Muscle layer of colon (tissue), 2 donors: Measurements from ENCODE around the gene TCF7L1.
A peak's percentile ranks its signal among the peaks of the same experiment; 100 is the strongest.

Source experiments
- H3K27ac ChIP-seq: one replicate; pipeline ENCODE4 v1.7.0; 2013; ENCODE audit warnings: low read depth, mild to moderate bottlenecking, low read length, moderate library complexity
- H3K27me3 ChIP-seq, 2 donors: one replicate each; pipeline ENCODE4 v1.7.0; 2013; ENCODE audit warnings: low read length in 2 of 2, mild to moderate bottlenecking in 2 of 2; ENCODE audit not compliant: insufficient read depth in 2 of 2, control insufficient read depth in 1 of 2
- H3K36me3 ChIP-seq: one replicate; pipeline ENCODE4 v1.7.0; 2013; ENCODE audit warnings: mild to moderate bottlenecking, low read length; ENCODE audit not compliant: insufficient read depth
- H3K4me1 ChIP-seq: one replicate; pipeline ENCODE4 v1.7.0; 2013; ENCODE audit warnings: mild to moderate bottlenecking, low read length; ENCODE audit not compliant: insufficient read depth
- H3K4me3 ChIP-seq, 2 donors: one replicate each; pipeline ENCODE4 v1.7.0; 2013; ENCODE audit warnings: low read length in 2 of 2, low read depth in 1 of 2, mild to moderate bottlenecking in 1 of 2, moderate library complexity in 1 of 2
- H3K9ac ChIP-seq: one replicate; pipeline ENCODE4 v1.7.0; 2013; ENCODE audit warnings: low read length
- H3K9me3 ChIP-seq: one replicate; pipeline ENCODE4 v1.7.0; 2013; ENCODE audit warnings: mild to moderate bottlenecking, low read length
- donor health status: abdominal sarcoma.
- donor health status: Adenocarcinoma of cecum.

The TCF7L1 gene

GRCh38 chr2:85133751-85134254 is 611 bp downstream of the TCF7L1 start:
- Histone ChIP-seq H3K36me3 (no peaks in the 10 kb centered on the region), H3K27me3 (no peaks in the 10 kb centered on the region), H3K4me3 (peak overlapping the region; percentile 72 to 86), H3K9me3 (no peaks in the 10 kb centered on the region), H3K4me1 (peaks cover 41% of the 10 kb centered on the region), H3K27ac (peak overlapping the region; percentile 91), H3K9ac (peak overlapping the region; percentile 44)

GRCh38 chr2:85134255-85134895 is 1.2 kb downstream of the TCF7L1 start:
- Histone ChIP-seq H3K36me3 (no peaks in the 10 kb centered on the region), H3K9ac (peak overlapping the region; percentile 44), H3K4me3 (peak overlapping the region; percentile 72 to 86), H3K4me1 (peaks cover 41% of the 10 kb centered on the region), H3K27ac (peak overlapping the region; percentile 91), H3K9me3 (no peaks in the 10 kb centered on the region), H3K27me3 (no peaks in the 10 kb centered on the region)

- Histone ChIP-seq H3K9me3 (no peaks in the 10 kb centered on the region), H3K4me1 (peaks cover 41% of the 10 kb centered on the region), H3K9ac (no peak overlapping the region), H3K27ac (peak overlapping the region; percentile 91), H3K27me3 (no peaks in the 10 kb centered on the region), H3K4me3 (peak overlapping the region; percentile 72 to 86), H3K36me3 (no peaks in the 10 kb centered on the region)
Observed at GRCh38 chr2:85134896-85135659, 1.9 kb downstream of the TCF7L1 start.

GRCh38 chr2:85135660-85135914 is 2.4 kb downstream of the TCF7L1 start:
- H3K9me3 ChIP-seq = no peaks in the 10 kb centered on the region
- H3K36me3 ChIP-seq = no peaks in the 10 kb centered on the region
- no peak overlapping the region for H3K9ac ChIP-seq
- H3K27me3 ChIP-seq = no peaks in the 10 kb centered on the region
- H3K4me3 ChIP-seq = peak overlapping the region in 1 of 2 donors; percentile 72
- H3K27ac ChIP-seq = no peak overlapping the region
- peaks cover 41% of the 10 kb centered on the region for H3K4me1 ChIP-seq

- H3K27ac ChIP-seq = no peak overlapping the region
- H3K9ac ChIP-seq = no peak overlapping the region
- peaks cover 38% of the 10 kb centered on the region for H3K4me1 ChIP-seq
Observed at GRCh38 chr2:85137156-85137555, 4.0 kb downstream of the TCF7L1 start.

GRCh38 chr2:85143463-85144082 is 10.4 kb downstream of the TCF7L1 start:
- Histone ChIP-seq H3K9me3 (no peaks in the 10 kb centered on the region), H3K27ac (no peak overlapping the region), H3K36me3 (no peaks in the 10 kb centered on the region), H3K4me3 (no peak overlapping the region), H3K27me3 (no peaks in the 10 kb centered on the region), H3K4me1 (no peaks in the 10 kb centered on the region), H3K9ac (no peak overlapping the region)

More at GRCh38 chr2:85137156-85137555, 4.0 kb downstream of the TCF7L1 start:
- Histone ChIP-seq H3K4me3 (no peak overlapping the region), H3K36me3 (no peaks in the 10 kb centered on the region), H3K27me3 (no peaks in the 10 kb centered on the region), H3K9me3 (no peaks in the 10 kb centered on the region)

GRCh38 chr2:85145116-85145820 is 12.1 kb downstream of the TCF7L1 start:
- no peak overlapping the region for H3K4me3 ChIP-seq
- no peaks in the 10 kb centered on the region for H3K4me1 ChIP-seq
- no peaks in the 10 kb centered on the region for H3K27me3 ChIP-seq
- H3K27ac ChIP-seq = no peak overlapping the region
- no peak overlapping the region for H3K9ac ChIP-seq
- no peaks in the 10 kb centered on the region for H3K9me3 ChIP-seq
- H3K36me3 ChIP-seq = no peaks in the 10 kb centered on the region

- Histone ChIP-seq H3K4me1 (no peaks in the 10 kb centered on the region), H3K36me3 (no peaks in the 10 kb centered on the region), H3K4me3 (no peak overlapping the region), H3K27me3 (no peaks in the 10 kb centered on the region), H3K9me3 (no peaks in the 10 kb centered on the region), H3K9ac (no peak overlapping the region), H3K27ac (no peak overlapping the region)
Observed at GRCh38 chr2:85148190-85148589, 15.0 kb downstream of the TCF7L1 start.

GRCh38 chr2:85151026-85151425 is 17.8 kb downstream of the TCF7L1 start:
- H3K9ac ChIP-seq = no peak overlapping the region
- no peak overlapping the region for H3K27ac ChIP-seq
- no peak overlapping the region for H3K4me3 ChIP-seq
- no peaks in the 10 kb centered on the region for H3K9me3 ChIP-seq
- peaks cover 20% of the 10 kb centered on the region for H3K4me1 ChIP-seq
- no peaks in the 10 kb centered on the region for H3K27me3 ChIP-seq
- H3K36me3 ChIP-seq = no peaks in the 10 kb centered on the region

GRCh38 chr2:85152895-85153294 is 19.7 kb downstream of the TCF7L1 start:
- H3K27me3 ChIP-seq = no peaks in the 10 kb centered on the region
- no peak overlapping the region for H3K27ac ChIP-seq
- H3K9me3 ChIP-seq = no peaks in the 10 kb centered on the region
- no peak overlapping the region for H3K9ac ChIP-seq
- H3K4me3 ChIP-seq = no peak overlapping the region
- H3K36me3 ChIP-seq = no peaks in the 10 kb centered on the region
- peaks cover 35% of the 10 kb centered on the region for H3K4me1 ChIP-seq

- Histone ChIP-seq H3K36me3 (no peaks in the 10 kb centered on the region), H3K9ac (no peak overlapping the region), H3K27ac (peak overlapping the region; percentile 25), H3K9me3 (no peaks in the 10 kb centered on the region), H3K4me3 (no peak overlapping the region), H3K4me1 (peaks cover 48% of the 10 kb centered on the region), H3K27me3 (no peaks in the 10 kb centered on the region)
Observed at GRCh38 chr2:85154048-85154753, 21.0 kb downstream of the TCF7L1 start.
